Nephron progenitor cell (in vitro differentiated cells): Measurements from ENCODE around the gene PABPN1L.

Experiments
- DNase-seq: peaks from one replicate; pipeline ENCODE4 v3.0.0; 2021
- H3K27ac Mint-ChIP-seq: 2 replicates; pipeline ENCODE4 v1.8.0; 2021; ENCODE audit warnings: mild to moderate bottlenecking, moderate library complexity, mixed read lengths
- H3K27me3 Mint-ChIP-seq: 2 replicates; pipeline ENCODE4 v1.8.0; 2021; ENCODE audit warnings: mild to moderate bottlenecking, low read depth, mixed read lengths; ENCODE audit not compliant: poor library complexity
- H3K36me3 Mint-ChIP-seq: 2 replicates; pipeline ENCODE4 v1.8.0; 2021; ENCODE audit warnings: low read depth, mixed read lengths
- H3K4me1 Mint-ChIP-seq: 2 replicates; pipeline ENCODE4 v1.8.0; 2021; ENCODE audit warnings: mixed read lengths
- H3K4me3 Mint-ChIP-seq: 2 replicates; pipeline ENCODE4 v1.8.0; 2021; ENCODE audit warnings: mild to moderate bottlenecking, moderate library complexity, mixed read lengths
- H3K9me3 Mint-ChIP-seq: 2 replicates; pipeline ENCODE4 v1.8.0; 2021; ENCODE audit warnings: mild to moderate bottlenecking, moderate library complexity, mixed read lengths
- TF ChIP-seq, protein P1 (sequence below): fragments of 200-600 bp; sonication (generic); IDR thresholded peaks from 2 replicates; pipeline ENCODE4 v1.5.0; 2021; ENCODE audit warnings: antibody characterized with exemption

Gene PABPN1L

DNA sequence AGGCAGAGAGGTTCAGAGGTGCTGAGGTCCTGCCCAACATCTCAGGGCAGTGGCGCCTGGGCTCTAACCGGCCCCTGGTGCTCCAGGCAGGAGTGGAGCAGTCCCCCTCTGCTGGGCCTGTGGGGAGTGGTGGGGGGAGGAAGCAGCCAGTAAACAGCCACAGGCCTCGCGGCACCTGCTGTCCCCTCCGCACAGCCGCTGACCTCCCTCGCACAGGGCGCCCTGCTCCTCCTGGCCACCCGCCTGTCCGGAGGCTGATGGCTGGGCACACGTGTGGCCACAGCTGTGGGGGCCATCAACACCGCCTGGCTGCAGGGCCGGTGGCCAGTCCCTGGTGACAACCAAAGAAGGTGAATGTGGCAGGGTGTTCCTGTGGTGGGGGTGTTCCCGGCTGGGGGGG lies 36.8 kb upstream of the PABPN1L start:
- Mint-ChIP-seq H3K36me3 (no peaks in the 10 kb centered on the region), H3K4me1 (peaks cover 10% of the 10 kb centered on the region), H3K9me3 (no peaks in the 10 kb centered on the region), H3K4me3 (no peak overlapping the region), H3K27me3 (peaks cover 6% of the 10 kb centered on the region), H3K27ac (no peak overlapping the region)
- DNase-seq = no peak
- TF ChIP-seq, protein P1, sequence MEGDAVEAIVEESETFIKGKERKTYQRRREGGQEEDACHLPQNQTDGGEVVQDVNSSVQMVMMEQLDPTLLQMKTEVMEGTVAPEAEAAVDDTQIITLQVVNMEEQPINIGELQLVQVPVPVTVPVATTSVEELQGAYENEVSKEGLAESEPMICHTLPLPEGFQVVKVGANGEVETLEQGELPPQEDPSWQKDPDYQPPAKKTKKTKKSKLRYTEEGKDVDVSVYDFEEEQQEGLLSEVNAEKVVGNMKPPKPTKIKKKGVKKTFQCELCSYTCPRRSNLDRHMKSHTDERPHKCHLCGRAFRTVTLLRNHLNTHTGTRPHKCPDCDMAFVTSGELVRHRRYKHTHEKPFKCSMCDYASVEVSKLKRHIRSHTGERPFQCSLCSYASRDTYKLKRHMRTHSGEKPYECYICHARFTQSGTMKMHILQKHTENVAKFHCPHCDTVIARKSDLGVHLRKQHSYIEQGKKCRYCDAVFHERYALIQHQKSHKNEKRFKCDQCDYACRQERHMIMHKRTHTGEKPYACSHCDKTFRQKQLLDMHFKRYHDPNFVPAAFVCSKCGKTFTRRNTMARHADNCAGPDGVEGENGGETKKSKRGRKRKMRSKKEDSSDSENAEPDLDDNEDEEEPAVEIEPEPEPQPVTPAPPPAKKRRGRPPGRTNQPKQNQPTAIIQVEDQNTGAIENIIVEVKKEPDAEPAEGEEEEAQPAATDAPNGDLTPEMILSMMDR = no peak

DNA sequence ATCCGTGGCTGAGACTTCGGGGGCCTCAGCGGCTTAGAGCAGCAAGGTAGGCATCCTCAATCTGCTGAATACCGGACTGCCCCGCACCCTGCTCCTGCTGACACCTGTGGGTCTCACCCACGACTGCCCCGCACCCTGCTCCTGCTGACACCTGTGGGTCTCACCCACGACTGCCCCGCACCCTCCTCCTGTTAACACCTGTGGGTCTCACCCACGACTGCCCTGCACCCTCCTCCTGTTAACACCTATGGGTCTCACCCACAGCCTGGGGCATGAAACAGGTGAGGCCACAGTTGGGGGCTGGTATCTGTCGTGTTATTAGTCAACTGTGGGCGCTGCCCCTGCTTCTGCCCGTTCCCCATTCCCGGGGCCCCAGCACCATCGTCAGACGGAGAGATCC lies 36.3 kb upstream of the PABPN1L start:
- no peaks in the 10 kb centered on the region for H3K36me3 Mint-ChIP-seq

DNA sequence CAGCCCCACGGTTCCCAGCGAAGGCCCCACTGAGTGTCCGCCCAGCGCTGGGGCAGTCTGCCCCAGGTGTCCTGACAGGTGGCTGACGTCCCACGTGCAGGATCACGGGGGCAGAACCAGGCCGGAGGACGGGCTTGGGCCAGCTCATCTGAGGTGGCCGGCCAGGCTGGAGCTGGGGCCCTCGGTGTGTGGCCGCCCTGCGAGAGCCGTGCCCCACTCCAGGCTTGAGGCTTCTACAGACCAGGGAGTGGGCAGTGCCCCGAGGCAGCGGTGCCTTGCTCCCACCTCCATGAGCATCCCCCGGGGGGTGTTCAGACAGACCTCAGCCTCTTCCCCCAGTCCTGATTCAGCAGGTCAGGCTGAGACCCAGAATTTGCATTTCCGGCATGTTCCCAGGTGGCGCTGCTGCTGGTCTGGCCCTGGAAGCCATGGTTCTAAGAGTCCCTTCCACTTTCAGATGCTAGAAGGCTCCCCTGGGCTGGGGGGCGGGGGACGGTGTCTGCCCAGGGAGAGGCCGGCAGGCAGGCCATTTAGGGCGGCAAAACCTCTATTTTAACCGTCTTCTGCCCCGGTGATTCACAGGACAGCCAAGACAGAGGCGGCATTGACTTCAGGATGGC lies 35.4 kb upstream of the PABPN1L start:
- H3K4me3 Mint-ChIP-seq = no peak overlapping the region
- no peaks in the 10 kb centered on the region for H3K9me3 Mint-ChIP-seq
- TF ChIP-seq, protein P1 = no peak
- H3K27me3 Mint-ChIP-seq = peaks cover 11% of the 10 kb centered on the region
- H3K27ac Mint-ChIP-seq = no peak overlapping the region
- no peaks in the 10 kb centered on the region for H3K36me3 Mint-ChIP-seq
- no peak for DNase-seq
- H3K4me1 Mint-ChIP-seq = peaks cover 5% of the 10 kb centered on the region

More for the DNA sequence above, 36.3 kb upstream of the PABPN1L start:
- TF ChIP-seq, protein P1 = no peak
- Mint-ChIP-seq H3K4me3 (no peak overlapping the region), H3K27me3 (peaks cover 10% of the 10 kb centered on the region), H3K4me1 (peaks cover 7% of the 10 kb centered on the region), H3K9me3 (no peaks in the 10 kb centered on the region), H3K27ac (no peak overlapping the region)
- DNase-seq = no peak

DNA sequence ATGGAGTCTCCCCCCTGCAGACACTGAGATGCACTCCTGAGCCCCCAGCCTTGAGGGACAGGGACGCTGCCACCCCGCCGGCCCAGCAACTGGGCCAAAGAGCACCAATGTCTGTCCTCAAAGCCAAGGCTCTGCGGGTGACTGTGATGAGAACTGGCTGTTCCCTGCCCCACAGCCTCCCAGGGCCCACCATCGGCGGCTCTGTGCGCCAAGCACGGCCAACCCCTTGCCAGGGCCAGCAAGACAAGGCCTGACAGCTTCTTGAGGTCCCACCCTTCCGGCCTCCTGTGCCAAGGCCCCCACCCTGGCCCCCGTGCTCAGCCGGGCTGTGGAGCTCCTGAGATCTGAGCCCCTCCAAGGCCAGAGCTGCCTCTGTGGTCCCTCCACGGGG lies 34.2 kb upstream of the PABPN1L start:
- TF ChIP-seq, protein P1 = no peak
- Mint-ChIP-seq H3K36me3 (no peaks in the 10 kb centered on the region), H3K4me1 (peaks cover 12% of the 10 kb centered on the region), H3K27me3 (peaks cover 8% of the 10 kb centered on the region), H3K4me3 (no peak overlapping the region), H3K9me3 (no peaks in the 10 kb centered on the region), H3K27ac (no peak overlapping the region)
- DNase-seq = no peak

DNA sequence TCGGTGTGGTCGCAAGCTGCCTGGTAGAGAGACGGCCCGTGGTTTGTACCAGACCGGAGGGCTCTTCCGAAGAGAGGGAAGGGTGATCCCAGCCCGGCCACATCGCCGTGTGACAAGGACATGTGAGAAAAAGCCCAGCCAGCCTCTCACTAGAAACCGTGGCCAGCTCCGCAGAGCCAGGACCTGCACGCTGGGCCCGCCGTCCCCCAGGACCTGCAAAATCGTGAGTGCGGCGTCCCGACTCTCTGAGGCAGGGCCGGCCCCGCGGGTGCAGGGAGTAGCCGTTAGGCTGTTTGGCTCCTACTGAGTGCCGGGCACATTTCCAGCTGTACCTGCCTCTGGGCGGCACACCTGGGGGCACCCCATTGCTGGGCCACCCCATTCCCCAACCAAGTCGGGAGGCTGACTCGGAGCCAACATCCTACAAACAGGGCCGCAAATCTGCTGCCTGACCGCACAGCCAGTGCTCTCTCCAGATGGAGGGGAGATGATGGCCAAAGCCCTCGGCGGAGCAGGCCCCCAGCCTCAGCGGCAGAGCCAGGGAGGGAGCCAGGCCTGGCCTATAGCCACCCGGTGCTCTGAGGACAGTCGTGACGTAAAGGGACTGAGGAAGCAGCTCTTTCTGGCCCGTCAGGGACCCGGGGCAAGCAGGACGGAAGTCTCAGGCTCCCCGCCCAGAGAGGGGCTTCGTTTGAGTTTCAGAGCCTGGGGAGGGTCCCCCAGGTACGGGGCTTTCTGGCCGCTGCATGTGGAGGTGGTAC lies 33.6 kb upstream of the PABPN1L start:
- H3K36me3 Mint-ChIP-seq = no peaks in the 10 kb centered on the region
- TF ChIP-seq, protein P1 = no peak
- no peaks in the 10 kb centered on the region for H3K9me3 Mint-ChIP-seq
- H3K27ac Mint-ChIP-seq = no peak overlapping the region
- peaks cover 12% of the 10 kb centered on the region for H3K4me1 Mint-ChIP-seq
- no peak overlapping the region for H3K4me3 Mint-ChIP-seq
- no peak for DNase-seq
- H3K27me3 Mint-ChIP-seq = peaks cover 8% of the 10 kb centered on the region
